Measurements from ENCODE around the gene CUX1. TPM values are rescaled to one million over a fixed set of nuclear protein-coding genes. Genes with fewer than 3 reads are reported as not detected.

The CUX1 gene
- total RNA-seq, 1 experiment from 2014 or later, result 49.8 TPM

DNA sequence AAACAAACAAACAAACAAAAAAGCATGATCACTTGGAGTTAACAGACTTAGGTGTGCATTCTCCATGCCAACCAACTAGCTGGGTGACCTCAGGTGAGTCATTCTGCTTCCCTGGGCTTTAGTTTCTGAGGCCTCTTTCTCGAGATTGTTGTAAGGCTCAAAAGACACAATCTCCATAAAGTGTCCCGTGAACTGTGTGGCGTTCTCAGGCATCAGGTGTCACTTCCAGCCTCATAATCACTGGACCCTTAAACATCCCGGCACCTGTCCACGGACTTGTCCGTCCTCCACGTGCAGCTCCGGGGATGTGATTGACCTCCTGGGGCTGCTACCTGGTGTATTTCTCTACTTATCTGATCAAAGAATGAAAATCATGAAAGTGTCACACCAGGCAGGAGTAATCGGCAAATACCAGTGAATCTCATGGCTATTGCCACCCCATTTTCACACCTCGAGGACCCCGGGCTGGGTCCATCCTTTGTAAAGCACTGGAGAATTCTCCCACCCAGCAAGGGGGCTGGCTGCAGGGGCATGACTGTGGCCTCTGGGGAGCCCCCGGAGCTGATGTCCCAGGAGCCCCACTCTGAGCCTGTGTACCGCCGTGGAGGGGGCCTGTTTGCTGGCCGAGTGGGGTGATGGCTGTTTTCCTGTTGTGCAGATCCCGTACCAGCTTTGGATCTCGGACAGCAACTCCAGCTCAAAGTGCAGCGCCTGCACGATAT lies 279.4 kb downstream of the CUX1 start:
- Histone ChIP-seq H3K9me3 (replicated peaks) (no peaks in the 10 kb centered on the region), H3K4me3 (no peak overlapping the region), H3K36me3 (peaks cover 17% of the 10 kb centered on the region), H3K27me3 (replicated peaks) (no peaks in the 10 kb centered on the region), H3K27ac (no peak overlapping the region), H3K4me1 (replicated peaks) (no peaks in the 10 kb centered on the region)
- no peak for DNase-seq (ENCODE audit: low read depth in 1 of 2, low spot score in 2 of 2)

DNA sequence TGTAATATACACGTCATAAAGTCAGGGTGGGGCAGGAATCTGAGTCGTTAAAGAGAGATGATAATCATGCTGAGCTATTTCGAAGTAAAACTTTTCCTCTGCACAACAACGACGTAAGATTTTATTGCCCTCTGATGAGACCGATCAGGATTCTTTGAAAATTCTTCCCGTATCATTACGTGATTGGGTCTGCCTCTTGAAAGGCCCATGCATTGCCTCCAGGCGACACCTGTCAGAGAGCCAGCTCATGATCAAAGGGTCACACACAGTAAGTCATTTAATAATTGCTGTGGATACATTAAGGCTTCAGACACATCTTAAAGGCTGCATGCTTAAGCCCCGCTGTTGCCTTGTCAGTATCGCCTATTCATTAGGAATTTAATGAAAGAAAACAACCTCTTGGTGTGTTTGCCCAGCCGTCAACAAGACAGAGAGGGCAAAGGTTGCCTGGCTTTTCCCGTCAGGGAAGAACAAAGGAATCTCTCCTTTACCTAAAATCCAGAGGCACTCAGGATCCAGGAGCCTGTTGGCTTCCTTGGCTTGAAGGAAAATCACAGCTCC lies 280.3 kb downstream of the CUX1 start:
- no peaks in the 10 kb centered on the region for H3K27me3 ChIP-seq (replicated peaks)
- H3K4me3 ChIP-seq, result no peak overlapping the region
- H3K9me3 ChIP-seq (replicated peaks), result no peaks in the 10 kb centered on the region
- no peaks in the 10 kb centered on the region for H3K4me1 ChIP-seq (replicated peaks)
- no peak for DNase-seq (ENCODE audit: low read depth in 1 of 2, low spot score in 2 of 2)
- peaks cover 17% of the 10 kb centered on the region for H3K36me3 ChIP-seq
- no peak overlapping the region for H3K27ac ChIP-seq

DNA sequence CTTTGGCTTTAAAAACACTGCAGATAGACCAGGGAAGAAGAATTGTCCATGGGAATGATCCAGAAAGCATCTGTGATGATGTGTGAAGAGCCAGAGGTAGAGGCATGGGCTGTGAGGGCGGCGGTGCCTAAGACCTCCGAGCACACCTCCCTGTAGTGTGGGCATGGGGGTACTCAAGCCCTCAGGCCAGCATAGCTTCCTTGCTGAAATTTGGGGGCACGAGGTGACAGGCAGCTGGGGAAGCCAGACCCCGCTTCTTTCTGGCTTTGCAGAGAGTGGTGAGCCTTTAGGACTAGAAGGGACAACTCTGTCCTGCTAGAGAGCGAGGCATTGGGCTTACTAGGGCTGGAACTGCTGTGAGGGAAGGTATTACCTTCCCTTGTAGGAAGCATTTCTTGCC lies 281.6 kb downstream of the CUX1 start:
- Histone ChIP-seq H3K4me3 (no peak overlapping the region), H3K4me1 (replicated peaks) (no peaks in the 10 kb centered on the region), H3K9me3 (replicated peaks) (no peaks in the 10 kb centered on the region)

DNA sequence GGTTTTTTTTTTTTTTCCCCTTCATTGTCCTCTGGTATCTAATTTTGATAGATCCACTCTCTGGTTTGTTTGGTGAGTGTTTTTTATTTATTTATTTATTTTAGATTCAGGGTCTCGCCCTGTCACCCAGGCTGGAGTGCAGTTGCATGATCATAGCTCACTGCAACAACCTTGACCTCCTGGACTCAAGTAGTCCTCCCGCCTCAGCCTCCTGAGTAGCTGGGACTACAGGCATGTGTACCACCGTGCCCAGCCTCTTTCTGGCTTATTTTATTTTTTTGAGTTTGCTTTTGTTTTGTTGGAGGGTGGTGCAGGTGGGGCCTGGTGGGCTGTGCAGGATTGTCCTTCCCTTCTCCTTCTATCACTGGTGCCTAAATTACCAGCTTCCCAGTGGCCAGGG lies 282.0 kb downstream of the CUX1 start:
- Histone ChIP-seq H3K27me3 (replicated peaks) (no peaks in the 10 kb centered on the region), H3K27ac (no peak overlapping the region), H3K36me3 (peaks cover 20% of the 10 kb centered on the region), H3K9me3 (replicated peaks) (no peaks in the 10 kb centered on the region), H3K4me3 (no peak overlapping the region), H3K4me1 (replicated peaks) (no peaks in the 10 kb centered on the region)
- DNase-seq (ENCODE audit: low read depth in 1 of 2, low spot score in 2 of 2), result no peak

More for the DNA sequence above, 281.6 kb downstream of the CUX1 start:
- Histone ChIP-seq H3K36me3 (peaks cover 17% of the 10 kb centered on the region), H3K27me3 (replicated peaks) (no peaks in the 10 kb centered on the region), H3K27ac (no peak overlapping the region)
- no peak for DNase-seq (ENCODE audit: low read depth in 1 of 2, low spot score in 2 of 2)

DNA sequence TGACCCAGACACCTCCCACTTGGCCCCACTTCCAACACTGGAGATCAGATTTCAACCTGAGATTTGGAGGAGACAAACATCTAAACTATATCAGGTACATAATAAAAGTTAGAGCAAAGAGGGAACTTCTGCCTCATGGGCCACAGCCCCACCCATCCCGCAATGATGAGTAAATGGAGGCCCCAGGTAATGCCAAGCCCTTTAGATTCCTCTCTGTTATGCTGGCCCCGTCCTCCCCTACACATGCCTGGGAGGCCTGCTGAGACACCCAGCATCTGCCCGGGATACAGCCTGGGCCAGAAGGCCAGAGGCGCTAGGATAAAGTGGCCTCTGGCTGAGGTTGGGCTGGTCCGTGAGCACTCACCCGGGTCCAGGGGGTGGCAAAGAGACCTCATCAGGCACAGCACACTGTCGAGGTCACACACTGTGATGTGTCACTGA lies 283.7 kb downstream of the CUX1 start:
- Histone ChIP-seq H3K27ac (no peak overlapping the region), H3K4me1 (replicated peaks) (no peaks in the 10 kb centered on the region), H3K36me3 (peaks cover 31% of the 10 kb centered on the region), H3K4me3 (no peak overlapping the region), H3K9me3 (replicated peaks) (no peaks in the 10 kb centered on the region), H3K27me3 (replicated peaks) (no peaks in the 10 kb centered on the region)
- no peak for DNase-seq (ENCODE audit: low read depth in 1 of 2, low spot score in 2 of 2)

DNA sequence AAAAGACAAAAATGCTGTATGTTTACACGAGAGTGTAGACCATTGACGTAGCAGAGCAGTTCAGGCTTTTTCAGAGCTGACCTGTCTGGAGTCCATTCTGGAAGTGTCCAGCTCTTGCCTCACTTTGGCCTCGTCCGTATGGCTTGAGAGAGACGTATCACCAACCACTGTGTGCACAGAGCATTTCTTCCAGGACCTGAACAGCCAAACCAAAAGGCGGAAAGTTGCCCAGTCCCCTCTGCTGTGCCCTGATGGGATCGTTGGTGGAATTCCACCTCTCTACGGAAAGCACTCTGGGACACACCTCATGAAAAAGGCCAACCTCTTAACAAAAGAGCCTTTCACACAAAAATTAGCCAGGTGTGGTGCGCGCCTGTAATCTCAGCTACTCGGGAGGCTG lies 284.5 kb downstream of the CUX1 start:
- no peaks in the 10 kb centered on the region for H3K9me3 ChIP-seq (replicated peaks)
- no peaks in the 10 kb centered on the region for H3K27me3 ChIP-seq (replicated peaks)
- H3K4me1 ChIP-seq (replicated peaks), result no peaks in the 10 kb centered on the region
- no peak overlapping the region for H3K27ac ChIP-seq
- no peak for DNase-seq (ENCODE audit: low read depth in 1 of 2, low spot score in 2 of 2)
- no peak overlapping the region for H3K4me3 ChIP-seq
- H3K36me3 ChIP-seq, result peaks cover 37% of the 10 kb centered on the region

DNA sequence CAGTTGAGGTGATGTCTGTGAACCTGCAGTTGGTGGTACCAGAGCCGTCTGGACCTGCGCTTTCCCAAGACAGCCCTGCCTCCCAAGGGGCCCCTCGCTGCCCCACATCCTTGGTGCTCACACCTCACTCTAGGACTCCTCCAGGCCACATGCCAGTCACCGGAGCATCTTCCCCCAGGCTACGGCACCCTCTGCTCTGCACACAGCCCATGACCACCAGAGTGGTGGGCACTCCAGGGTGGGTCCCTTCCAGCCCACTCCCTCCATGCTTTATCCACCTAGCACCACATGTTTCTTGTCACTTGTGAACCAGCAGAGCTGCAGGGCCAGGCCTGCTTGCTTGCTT lies 285.6 kb downstream of the CUX1 start:
- Histone ChIP-seq H3K27me3 (replicated peaks) (no peaks in the 10 kb centered on the region), H3K4me1 (replicated peaks) (no peaks in the 10 kb centered on the region), H3K4me3 (no peak overlapping the region), H3K9me3 (replicated peaks) (no peaks in the 10 kb centered on the region), H3K27ac (no peak overlapping the region), H3K36me3 (peaks cover 36% of the 10 kb centered on the region)
- no peak for DNase-seq (ENCODE audit: low read depth in 1 of 2, low spot score in 2 of 2)

DNA sequence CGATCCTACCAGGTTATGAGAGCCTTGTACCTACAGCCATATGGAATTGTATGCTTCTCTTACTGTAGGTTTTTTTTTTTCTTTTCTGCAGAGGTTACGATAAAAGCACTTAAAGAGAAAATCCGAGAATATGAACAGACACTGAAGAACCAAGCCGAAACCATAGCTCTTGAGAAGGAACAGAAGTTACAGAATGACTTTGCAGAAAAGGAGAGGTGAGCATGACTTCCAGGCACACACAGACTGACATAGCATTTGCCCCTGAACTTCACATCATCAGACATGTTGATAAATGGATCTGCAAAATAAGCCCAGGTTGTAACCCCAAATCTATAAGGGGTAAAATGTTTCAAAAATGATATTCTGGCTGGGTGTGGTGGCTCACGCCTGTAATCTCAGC lies 286.8 kb downstream of the CUX1 start:
- H3K4me1 ChIP-seq (replicated peaks), result no peaks in the 10 kb centered on the region
- H3K9me3 ChIP-seq (replicated peaks), result no peaks in the 10 kb centered on the region
- H3K36me3 ChIP-seq, result peaks cover 36% of the 10 kb centered on the region
- no peaks in the 10 kb centered on the region for H3K27me3 ChIP-seq (replicated peaks)
- H3K4me3 ChIP-seq, result no peak overlapping the region
- H3K27ac ChIP-seq, result no peak overlapping the region
- no peak for DNase-seq (ENCODE audit: low read depth in 1 of 2, low spot score in 2 of 2)

DNA sequence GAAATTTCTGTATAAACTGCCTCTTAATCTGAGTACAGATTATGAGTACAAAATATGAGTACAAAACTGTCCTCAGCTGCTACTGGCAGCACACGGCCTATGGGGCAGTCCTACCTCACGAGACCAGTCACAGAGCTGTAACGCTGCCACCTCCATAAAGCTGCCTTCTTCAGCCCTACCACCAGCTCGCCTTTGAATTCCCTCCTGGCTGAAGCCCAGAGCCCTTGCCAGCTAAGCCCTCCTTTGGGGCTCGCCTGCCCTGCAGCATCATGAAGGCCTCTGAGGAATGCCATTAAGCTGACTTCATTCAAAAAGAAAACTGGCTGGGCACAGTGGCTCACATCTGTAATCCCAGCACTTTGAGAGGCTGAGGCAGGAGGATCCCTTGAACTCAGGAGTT lies 289.2 kb downstream of the CUX1 start:
- DNase-seq (ENCODE audit: low read depth in 1 of 2, low spot score in 2 of 2), result no peak
- H3K36me3 ChIP-seq, result peaks cover 27% of the 10 kb centered on the region

DNA sequence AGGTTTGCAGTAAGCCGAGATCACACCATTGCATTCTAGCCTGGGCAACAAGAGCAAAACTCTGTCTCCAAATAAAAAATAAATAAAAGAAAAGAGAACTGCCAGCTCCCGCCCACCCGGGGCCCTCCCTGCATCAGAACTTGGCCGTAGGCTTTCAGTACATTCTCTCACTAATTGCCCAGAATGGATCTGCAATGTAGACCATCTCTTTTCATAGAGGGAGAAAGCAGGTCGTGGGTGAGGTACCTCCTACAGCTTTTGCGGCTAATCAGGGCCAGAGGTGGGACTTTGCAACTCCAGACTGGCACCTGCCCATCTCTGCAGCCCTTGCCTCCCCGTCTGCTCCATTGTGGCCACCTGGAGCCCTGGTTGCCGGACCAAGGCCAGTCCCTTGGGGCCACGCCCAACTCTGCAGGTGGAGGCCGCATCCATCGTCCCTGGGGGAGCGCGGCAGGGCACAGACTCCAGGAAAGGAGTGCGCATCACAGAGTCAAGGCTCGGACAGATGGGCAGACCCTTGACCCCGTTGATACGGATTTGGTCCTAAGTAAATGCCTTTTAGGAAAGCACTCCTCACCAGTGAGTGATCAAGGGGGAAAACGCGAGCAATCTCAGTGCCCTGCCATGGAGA lies 290.2 kb downstream of the CUX1 start:
- Histone ChIP-seq H3K27ac (no peak overlapping the region), H3K9me3 (replicated peaks) (no peaks in the 10 kb centered on the region), H3K27me3 (replicated peaks) (no peaks in the 10 kb centered on the region), H3K4me3 (no peak overlapping the region), H3K4me1 (replicated peaks) (no peaks in the 10 kb centered on the region), H3K36me3 (peaks cover 30% of the 10 kb centered on the region)
- DNase-seq (ENCODE audit: low read depth in 1 of 2, low spot score in 2 of 2), result no peak

More for the DNA sequence above, 289.2 kb downstream of the CUX1 start:
- Histone ChIP-seq H3K27me3 (replicated peaks) (no peaks in the 10 kb centered on the region), H3K9me3 (replicated peaks) (no peaks in the 10 kb centered on the region), H3K27ac (no peak overlapping the region), H3K4me3 (no peak overlapping the region), H3K4me1 (replicated peaks) (no peaks in the 10 kb centered on the region)

DNA sequence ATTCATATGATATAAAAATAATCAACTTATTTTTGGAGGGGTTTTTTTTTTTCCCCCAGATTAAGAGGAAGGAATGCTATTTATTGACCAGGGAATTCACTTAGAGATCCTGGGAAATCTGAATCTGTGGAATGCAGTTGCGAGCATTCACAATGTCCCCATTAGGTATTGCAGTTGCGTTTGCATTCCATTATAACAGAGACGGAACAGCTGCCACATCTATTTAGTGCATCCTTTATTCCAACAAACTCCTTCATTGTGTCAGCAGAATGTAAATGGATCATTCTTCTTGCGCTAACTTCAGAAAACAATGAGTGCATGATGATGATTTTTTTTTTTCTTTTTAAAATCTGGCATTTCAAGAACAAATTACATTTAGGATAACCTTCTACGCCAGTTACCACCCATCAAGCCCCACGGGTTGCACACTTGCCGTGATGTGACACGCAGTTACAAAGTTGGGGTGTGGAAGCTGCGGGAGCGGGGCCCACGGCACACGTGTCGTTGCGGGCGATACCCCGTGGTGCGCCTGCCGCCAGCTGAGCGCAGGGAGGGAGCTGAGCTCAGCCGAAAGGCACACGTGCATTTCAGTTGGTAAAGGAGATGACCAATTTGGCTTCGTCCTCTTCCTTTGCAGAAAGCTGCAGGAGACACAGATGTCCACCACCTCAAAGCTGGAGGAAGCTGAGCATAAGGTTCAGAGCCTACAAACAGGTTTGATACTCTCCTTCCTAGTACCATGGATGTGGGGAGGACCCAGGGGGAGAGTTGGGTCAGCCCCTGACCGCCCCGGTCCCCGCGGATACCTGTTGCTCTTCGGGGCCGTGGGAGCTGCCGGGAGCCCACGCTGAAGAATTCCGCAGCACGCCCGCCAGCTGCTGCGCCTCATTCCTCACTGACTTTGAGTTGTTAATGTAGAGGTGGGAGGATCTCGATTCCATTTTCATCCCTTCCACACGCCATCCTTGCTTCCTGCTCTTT lies 293.9 kb downstream of the CUX1 start:
- no peaks in the 10 kb centered on the region for H3K4me1 ChIP-seq (replicated peaks)
- H3K36me3 ChIP-seq, result peaks cover 36% of the 10 kb centered on the region
- no peaks in the 10 kb centered on the region for H3K27me3 ChIP-seq (replicated peaks)
- no peak overlapping the region for H3K27ac ChIP-seq
- no peak for DNase-seq (ENCODE audit: low read depth in 1 of 2, low spot score in 2 of 2)
- H3K9me3 ChIP-seq (replicated peaks), result no peaks in the 10 kb centered on the region
- H3K4me3 ChIP-seq, result no peak overlapping the region

DNA sequence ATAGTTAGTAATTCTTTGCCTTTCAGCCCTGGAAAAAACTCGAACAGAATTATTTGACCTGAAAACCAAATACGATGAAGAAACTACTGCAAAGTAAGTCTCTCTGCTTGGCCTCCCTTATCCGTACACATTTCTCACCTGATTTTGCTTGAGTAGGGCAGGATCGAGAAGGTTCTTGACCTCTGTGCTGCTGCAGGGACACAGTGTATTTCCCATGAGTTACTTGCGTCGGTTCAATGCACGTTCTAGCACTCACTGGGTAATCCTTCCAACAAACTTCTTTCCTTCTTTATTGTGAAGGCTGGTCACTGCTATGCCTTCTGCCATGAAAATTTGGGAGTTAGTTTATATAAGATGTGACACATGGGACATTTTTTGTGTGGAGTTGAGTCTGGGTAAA lies 297.8 kb downstream of the CUX1 start:
- Histone ChIP-seq H3K36me3 (peaks cover 41% of the 10 kb centered on the region), H3K4me1 (replicated peaks) (peaks cover 21% of the 10 kb centered on the region), H3K9me3 (replicated peaks) (no peaks in the 10 kb centered on the region), H3K4me3 (no peak overlapping the region), H3K27ac (no peak overlapping the region), H3K27me3 (replicated peaks) (no peaks in the 10 kb centered on the region)
- DNase-seq (ENCODE audit: low read depth in 1 of 2, low spot score in 2 of 2), result no peak

DNA sequence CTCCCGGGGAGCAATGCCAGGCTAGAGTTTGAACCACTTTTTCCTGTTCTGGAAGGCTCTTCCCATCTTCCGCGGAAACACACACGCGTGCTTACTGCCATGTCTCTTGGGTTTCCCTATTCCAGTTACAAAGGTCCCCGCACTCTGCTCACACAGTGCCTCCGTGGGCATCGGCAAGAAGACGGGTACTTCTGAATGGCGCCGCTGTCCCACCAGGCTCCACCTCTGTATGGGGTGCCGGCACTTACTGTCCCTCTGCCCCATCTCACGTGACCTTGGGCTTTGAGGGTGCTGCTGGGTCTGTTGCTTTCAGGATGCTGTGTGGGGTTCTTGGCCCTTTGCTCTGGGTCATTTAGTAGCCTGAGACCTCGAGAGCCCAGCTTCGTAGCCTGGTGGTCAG lies 298.5 kb downstream of the CUX1 start:
- Histone ChIP-seq H3K27ac (no peak overlapping the region), H3K4me3 (no peak overlapping the region), H3K27me3 (replicated peaks) (no peaks in the 10 kb centered on the region), H3K36me3 (peaks cover 41% of the 10 kb centered on the region), H3K4me1 (replicated peaks) (peaks cover 21% of the 10 kb centered on the region), H3K9me3 (replicated peaks) (no peaks in the 10 kb centered on the region)
- DNase-seq (ENCODE audit: low read depth in 1 of 2, low spot score in 2 of 2), result no peak

Data from SJSA1 (cell line).